ENCODE data around the gene LRG1. TPM values are rescaled to one million over a fixed set of nuclear protein-coding genes. Genes with fewer than 3 reads are reported as not detected.

The LRG1 gene
- total RNA-seq, 1 experiment from 2014 or later, result not detected

DNA sequence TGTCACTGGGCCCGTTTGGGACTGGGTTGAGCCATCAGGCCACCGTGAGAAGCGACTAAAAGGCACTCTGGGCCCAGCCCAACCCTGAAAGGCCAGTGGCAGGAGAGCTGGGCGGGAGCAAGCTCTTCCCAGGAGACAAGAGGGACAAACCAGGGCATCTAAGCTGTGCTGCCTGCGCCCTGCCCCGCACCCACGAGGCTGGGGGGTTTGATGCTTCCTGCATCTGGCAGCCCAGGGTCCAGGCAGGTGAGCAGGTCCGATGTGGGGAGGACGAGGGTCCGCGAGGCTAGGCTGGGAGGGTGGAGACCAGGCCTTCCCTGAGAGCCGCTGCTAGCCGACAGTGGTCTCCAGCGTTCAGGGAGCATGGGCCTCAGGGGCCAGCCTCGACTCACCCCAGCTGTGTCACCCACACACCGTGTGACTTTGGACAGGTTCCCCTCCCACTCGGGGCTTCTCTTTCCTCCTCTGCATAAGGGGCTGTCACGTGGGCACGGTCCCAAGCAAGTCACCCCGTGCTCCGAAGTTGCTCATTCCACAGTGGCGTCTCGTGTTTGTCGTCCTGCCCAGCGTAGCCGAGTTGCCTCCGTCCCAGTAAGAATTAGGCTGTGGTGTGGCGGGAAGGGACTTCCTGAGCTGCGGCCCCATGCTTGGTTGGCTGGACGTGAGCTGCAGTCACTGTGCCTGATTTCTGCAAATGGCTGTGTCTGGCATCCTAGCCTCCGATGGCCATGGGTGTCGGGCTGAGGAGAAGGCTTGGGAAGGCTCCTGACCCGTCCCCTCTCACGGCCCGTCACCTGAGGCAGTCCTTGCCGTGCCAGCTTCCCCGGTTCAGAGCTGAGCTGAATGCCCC lies 37.3 kb downstream of the LRG1 start:
- no peaks in the 10 kb centered on the region for H3K27me3 ChIP-seq (replicated peaks; ENCODE audit: insufficient read depth, low read depth, low read length, poor library complexity)
- H3K36me3 ChIP-seq (ENCODE audit: insufficient read depth, low read length, poor library complexity, severe bottlenecking), result peaks cover 14% of the 10 kb centered on the region
- POLR2A ChIA-PET (ENCODE audit: low non-redundant PET), result no interaction called here
- H3K4me3 ChIP-seq (ENCODE audit: low read depth, low read length, poor library complexity, severe bottlenecking), result no peak overlapping the region
- TF ChIP-seq, protein P1, sequence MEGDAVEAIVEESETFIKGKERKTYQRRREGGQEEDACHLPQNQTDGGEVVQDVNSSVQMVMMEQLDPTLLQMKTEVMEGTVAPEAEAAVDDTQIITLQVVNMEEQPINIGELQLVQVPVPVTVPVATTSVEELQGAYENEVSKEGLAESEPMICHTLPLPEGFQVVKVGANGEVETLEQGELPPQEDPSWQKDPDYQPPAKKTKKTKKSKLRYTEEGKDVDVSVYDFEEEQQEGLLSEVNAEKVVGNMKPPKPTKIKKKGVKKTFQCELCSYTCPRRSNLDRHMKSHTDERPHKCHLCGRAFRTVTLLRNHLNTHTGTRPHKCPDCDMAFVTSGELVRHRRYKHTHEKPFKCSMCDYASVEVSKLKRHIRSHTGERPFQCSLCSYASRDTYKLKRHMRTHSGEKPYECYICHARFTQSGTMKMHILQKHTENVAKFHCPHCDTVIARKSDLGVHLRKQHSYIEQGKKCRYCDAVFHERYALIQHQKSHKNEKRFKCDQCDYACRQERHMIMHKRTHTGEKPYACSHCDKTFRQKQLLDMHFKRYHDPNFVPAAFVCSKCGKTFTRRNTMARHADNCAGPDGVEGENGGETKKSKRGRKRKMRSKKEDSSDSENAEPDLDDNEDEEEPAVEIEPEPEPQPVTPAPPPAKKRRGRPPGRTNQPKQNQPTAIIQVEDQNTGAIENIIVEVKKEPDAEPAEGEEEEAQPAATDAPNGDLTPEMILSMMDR (conservative IDR thresholded peaks at IDR 0.05; ENCODE audit: low read depth, low read length), result no peak
- TF ChIP-seq EZH2 (IDR thresholded peaks at IDR 0.05; ENCODE audit: borderline replicate concordance, low read depth, low read length, poor library complexity, severe bottlenecking), result no peak
- CTCF ChIA-PET, result no interaction called here
- H3K27ac ChIP-seq (ENCODE audit: low read depth, low read length, poor library complexity, severe bottlenecking), result no peak overlapping the region
- BruUV-seq (replicated peaks), result no TSS peak
- intact Hi-C loops (cut with micrococcal nuclease; ENCODE audit: unreplicated experiment), result no loop called here
- DNase-seq (ENCODE audit: low spot score), result no peak
- no peaks in the 10 kb centered on the region for H3K9me3 ChIP-seq (ENCODE audit: low read depth, low read length, poor library complexity, severe bottlenecking)
- no peaks in the 10 kb centered on the region for H3K4me1 ChIP-seq (ENCODE audit: insufficient read depth, low read length, poor library complexity, severe bottlenecking)

DNA sequence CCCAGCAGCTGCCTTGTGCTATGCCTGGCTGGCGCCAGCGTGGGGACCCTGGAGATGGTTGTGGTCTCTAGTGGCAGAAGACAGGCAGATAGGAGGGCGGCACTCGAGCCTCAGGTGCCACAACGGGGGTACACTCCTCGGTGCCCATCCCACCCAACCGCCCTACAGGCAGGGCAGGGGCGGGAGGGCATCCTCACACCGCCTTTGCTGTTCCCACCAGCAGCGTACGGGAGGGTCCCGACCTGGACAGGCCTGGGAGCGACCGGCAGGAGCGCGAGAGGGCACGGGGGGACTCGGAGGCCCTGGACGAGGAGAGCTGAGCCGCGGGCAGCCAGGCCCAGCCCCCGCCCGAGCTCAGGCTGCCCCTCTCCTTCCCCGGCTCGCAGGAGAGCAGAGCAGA lies 38.1 kb downstream of the LRG1 start:
- POLR2A ChIA-PET (ENCODE audit: low non-redundant PET), result no interaction called here
- peaks cover 14% of the 10 kb centered on the region for H3K36me3 ChIP-seq (ENCODE audit: insufficient read depth, low read length, poor library complexity, severe bottlenecking)

DNA sequence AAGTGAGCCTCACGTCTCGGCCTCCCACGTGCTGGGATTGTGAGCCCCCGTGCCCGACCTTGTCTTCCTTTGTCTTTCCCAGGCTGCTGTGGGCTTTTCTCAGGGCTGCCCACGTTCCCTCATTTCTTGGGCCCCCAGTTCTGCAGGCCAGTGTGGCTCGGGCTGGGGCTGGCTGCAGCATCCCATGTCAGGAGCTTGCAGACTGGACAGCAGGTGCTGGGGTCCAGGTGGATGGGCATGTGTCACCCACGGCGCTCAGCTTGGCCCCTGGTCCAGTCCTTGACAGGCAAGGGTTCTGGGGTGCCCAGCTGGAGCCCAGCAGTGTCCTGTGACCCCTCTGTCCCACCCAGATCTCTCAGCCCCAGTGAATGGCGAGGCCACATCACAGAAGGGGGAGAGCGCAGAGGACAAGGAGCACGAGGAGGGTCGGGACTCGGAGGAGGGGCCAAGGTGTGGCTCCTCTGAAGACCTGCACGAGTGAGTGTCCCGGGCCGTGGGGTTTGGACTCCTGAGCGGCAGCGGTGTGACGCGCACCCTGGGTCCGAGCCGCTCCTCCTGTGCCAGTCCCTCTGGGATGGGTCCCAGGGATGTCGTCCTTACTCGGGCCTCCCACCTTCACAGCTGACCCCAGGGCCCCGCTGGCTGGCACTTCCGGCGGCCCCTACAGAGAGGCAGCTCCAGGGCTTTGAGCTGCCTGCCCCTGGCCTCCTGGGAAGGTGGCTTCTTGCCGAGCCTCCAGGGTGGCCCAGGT lies 38.8 kb downstream of the LRG1 start:
- peaks cover 18% of the 10 kb centered on the region for H3K36me3 ChIP-seq (ENCODE audit: insufficient read depth, low read length, poor library complexity, severe bottlenecking)
- CTCF ChIA-PET, result no interaction called here
- H3K9me3 ChIP-seq (ENCODE audit: low read depth, low read length, poor library complexity, severe bottlenecking), result no peaks in the 10 kb centered on the region
- no peak overlapping the region for H3K27ac ChIP-seq (ENCODE audit: low read depth, low read length, poor library complexity, severe bottlenecking)
- TF ChIP-seq, protein P1 (conservative IDR thresholded peaks at IDR 0.05; ENCODE audit: low read depth, low read length), result no peak
- TF ChIP-seq EZH2 (IDR thresholded peaks at IDR 0.05; ENCODE audit: borderline replicate concordance, low read depth, low read length, poor library complexity, severe bottlenecking), result no peak
- no TSS peak for BruUV-seq (replicated peaks)
- DNase-seq (ENCODE audit: low spot score), result no peak
- H3K4me3 ChIP-seq (ENCODE audit: low read depth, low read length, poor library complexity, severe bottlenecking), result no peak overlapping the region
- H3K27me3 ChIP-seq (replicated peaks; ENCODE audit: insufficient read depth, low read depth, low read length, poor library complexity), result no peaks in the 10 kb centered on the region
- H3K4me1 ChIP-seq (ENCODE audit: insufficient read depth, low read length, poor library complexity, severe bottlenecking), result no peaks in the 10 kb centered on the region
- intact Hi-C loops (cut with micrococcal nuclease; ENCODE audit: unreplicated experiment), result no loop called here
- POLR2A ChIA-PET (ENCODE audit: low non-redundant PET), result no interaction called here

More for the DNA sequence above, 38.1 kb downstream of the LRG1 start:
- CTCF ChIA-PET, result no interaction called here
- no peak overlapping the region for H3K4me3 ChIP-seq (ENCODE audit: low read depth, low read length, poor library complexity, severe bottlenecking)
- TF ChIP-seq EZH2 (IDR thresholded peaks at IDR 0.05; ENCODE audit: borderline replicate concordance, low read depth, low read length, poor library complexity, severe bottlenecking), result no peak
- TF ChIP-seq, protein P1 (conservative IDR thresholded peaks at IDR 0.05; ENCODE audit: low read depth, low read length), result no peak
- H3K4me1 ChIP-seq (ENCODE audit: insufficient read depth, low read length, poor library complexity, severe bottlenecking), result no peaks in the 10 kb centered on the region
- intact Hi-C loops (cut with micrococcal nuclease; ENCODE audit: unreplicated experiment), result no loop called here
- no peaks in the 10 kb centered on the region for H3K9me3 ChIP-seq (ENCODE audit: low read depth, low read length, poor library complexity, severe bottlenecking)
- no peak for DNase-seq (ENCODE audit: low spot score)
- H3K27me3 ChIP-seq (replicated peaks; ENCODE audit: insufficient read depth, low read depth, low read length, poor library complexity), result no peaks in the 10 kb centered on the region
- no peak overlapping the region for H3K27ac ChIP-seq (ENCODE audit: low read depth, low read length, poor library complexity, severe bottlenecking)
- no TSS peak for BruUV-seq (replicated peaks)

Data from A673 (cell line).